Germinal center (tissue), 1 donor: ENCODE data around the gene DSG2.
"Not testable (repeated sequence)": the region's sequence is repeated elsewhere in the genome, so short reads cannot be mapped to it uniquely, and the experiment has no call there.

ENCODE experiments used
- DNase-seq: peaks from one replicate; pipeline ENCODE4 v3.0.0; 2012; ENCODE audit warnings: mixed read lengths, low spot score

Gene DSG2

DNA sequence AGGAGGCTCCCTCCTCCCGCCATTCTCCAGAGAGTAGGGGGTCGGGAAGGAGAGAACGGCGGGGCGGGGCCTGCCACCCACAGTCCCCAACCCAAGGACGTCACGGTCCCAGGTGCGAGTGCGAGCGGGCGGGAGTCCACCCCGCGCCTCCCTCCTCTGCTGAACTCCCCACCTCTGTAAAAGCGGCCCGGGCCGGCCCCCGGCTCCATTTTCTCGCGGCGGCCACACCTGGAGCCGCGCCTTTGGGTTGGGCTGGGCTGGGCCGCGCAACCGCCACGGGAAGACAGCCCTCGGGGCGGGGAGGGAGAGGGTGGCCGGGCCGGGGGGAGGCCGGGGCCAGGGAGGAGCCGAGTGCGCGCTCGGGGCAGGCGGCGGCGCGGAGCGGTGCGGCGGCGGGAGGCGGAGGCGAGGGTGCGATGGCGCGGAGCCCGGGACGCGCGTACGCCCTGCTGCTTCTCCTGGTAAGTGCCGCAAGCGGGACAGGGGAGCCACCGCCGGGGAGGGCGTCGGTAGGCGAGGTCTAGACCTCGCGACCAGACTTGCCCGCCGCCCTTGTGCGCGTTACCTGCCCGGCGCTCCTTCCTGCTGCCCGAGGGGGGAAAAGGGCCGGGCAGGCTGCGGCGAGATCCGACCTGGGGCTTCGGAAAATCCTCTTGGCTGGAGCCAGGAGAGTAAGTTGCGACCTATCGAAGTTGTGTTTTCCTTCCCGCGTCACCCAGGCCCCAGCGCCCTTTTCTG, at the start of gene DSG2:
Gene DSG2, plus strand, starts transcription at position 342 of the 738 bp plus-strand sequence. Its CDS starts 75 bp downstream, at position 417.
- peak; percentile 44 for DNase-seq

DNA sequence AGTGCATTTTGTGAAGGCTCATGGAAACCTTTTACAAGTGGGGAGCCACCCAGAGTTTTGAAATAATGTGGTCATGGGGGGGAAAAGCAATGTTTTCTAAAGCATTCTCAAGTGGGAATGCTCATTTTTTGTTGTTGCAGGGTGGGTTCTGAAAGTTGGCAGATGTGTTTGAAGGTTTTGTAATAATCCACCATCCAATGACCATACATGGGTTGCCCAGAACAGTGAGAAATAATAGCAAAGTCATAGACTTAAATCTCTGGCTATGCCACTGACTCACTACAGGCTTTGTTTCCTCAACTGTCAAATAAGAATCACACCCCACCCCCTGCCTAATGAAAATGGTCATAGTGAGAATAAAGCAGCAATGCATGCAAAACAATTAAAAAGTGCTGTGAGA, 47.6 kb upstream of the DSG2 start:
- no peak for DNase-seq

DNA sequence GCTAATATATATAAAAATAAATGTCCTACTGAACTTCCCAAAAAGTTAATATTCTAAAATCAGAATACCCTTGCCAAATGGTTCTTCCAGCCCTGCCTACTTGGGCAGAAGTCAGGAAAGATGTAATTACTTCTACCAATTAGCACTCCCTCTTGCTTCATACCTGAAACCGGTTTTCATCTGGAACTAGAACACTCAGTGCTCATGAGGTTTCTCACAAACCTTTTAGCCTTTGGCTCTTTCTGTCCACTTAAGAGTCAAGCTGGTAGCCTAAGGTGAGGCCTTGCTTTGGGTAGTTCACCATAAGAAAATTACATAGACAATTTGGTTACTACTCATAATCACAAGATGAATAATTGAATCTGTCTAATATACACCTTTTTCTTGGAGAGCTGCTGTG, 46.4 kb upstream of the DSG2 start:
- no peak for DNase-seq

DNA sequence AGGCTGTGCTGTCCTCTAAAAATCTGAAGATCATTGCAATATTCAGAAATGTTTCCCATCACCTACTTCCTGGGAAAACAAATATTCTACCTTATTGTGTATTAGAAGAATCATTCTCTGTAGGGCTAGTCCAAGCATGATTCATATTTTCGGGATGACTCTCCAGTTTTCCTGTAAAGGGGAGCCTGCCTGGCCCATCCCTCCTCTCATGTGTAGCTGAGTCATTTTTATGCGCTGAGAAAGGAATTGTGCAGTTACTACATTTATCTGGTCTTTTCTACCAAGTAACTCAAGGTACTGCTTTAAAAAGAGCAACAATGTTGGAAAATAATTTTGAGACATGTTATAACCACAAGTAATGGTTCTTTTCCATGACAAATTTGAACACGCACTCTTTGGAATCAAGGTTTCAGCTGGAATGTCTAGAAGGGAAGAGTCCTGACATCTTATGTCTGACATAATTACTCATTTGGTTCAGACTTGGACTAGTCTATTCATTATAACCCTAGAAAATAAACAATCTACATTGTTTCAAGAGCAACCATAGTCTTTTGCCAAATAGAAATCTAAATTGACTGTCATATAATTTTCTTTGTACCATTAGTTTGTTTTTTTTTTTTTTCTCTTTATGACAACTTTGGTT, 43.8 kb upstream of the DSG2 start:
- DNase-seq, result no peak

DNA sequence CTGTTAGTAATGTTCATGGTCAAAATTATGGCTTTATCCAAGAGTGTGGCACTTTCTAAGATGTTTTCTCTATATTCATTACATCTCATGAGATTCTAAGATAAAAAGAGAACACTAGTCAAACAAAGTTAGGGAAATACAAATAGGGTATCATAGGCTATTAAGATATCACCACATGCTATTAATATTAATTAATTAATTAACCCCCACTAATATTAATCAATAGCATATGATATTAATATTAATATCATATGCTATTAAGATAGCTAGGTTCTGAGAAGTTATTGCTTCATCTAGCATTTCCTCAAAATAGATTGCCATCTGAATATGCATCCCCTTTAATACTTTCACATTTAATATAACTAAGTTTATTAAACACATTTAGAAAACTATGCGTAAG, 28.3 kb upstream of the DSG2 start:
- no peak for DNase-seq

DNA sequence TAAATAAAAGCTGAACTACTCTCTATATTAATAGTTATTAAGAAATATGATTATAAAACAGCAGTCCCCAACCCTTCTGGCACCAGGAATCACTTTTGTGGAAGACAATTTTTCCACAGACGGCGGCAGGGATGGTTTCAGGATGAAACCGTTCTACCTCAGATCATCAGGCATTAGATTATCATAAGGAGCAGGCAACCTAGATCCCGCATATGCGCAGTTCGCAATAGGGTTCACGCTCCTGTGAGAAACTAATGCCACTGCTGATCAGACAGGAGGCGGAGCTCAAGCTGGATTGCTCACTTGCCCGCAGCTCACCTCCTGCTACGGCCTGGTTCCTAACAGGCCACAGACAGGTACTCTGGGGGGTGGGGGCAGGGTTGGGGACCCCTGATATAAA, 19.3 kb upstream of the DSG2 start:
- no peak for DNase-seq

DNA sequence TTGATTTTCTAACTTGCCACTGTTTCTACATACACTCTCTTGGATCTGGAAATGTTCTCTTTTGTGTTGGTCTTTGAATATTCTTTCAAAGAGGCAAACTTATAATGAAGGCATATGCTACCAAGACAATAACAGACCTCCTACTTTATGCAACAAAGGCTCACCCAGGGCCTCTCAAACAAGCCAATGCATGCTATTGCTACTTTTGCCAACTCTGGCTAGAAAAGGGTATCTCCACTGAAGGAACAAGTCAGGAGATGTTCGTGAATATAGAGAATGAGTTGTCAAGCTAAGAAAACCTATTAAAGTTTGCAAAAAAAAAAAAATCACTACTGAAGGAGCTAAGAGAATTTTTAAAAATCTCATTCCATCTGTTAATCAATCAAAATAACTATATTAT, 15.9 kb upstream of the DSG2 start:
- DNase-seq, result no peak

DNA sequence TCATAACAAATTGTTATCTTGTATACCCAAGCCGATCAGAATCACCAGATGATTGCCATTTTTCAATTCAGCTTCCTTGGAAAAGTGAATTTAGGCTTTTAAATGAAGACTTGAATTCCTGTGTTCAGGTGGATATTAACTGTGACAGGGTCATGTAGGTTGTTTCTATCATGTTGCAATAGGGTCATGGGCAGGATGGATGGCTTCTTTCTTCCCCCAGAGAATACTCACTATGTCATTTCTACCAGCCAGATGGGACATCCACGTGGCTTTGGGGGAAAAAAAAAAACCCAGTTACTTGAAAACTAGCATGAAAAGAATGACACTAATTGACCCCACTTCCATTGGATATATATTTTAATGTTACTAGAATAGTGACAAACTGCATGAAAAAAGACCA, 14.6 kb upstream of the DSG2 start:
- no peak for DNase-seq

DNA sequence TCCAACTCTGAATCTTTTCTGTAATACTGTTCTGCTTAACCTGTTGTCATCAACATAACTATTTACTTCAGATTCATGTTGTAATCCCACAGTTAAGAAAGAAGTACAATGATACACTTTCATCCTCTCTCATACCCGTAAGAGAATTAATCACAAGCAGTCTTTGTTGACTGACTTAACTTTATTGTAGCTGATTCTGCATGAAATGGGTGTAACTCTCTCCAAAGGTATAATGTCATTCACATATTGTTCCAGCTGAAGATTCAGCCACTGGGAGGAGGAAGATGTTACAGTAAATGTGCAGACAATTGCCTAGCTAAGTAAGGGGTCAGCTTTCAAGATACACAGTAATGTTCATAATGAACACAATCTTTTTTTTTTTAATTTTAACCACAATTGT, 13.5 kb upstream of the DSG2 start:
- DNase-seq, result no peak

DNA sequence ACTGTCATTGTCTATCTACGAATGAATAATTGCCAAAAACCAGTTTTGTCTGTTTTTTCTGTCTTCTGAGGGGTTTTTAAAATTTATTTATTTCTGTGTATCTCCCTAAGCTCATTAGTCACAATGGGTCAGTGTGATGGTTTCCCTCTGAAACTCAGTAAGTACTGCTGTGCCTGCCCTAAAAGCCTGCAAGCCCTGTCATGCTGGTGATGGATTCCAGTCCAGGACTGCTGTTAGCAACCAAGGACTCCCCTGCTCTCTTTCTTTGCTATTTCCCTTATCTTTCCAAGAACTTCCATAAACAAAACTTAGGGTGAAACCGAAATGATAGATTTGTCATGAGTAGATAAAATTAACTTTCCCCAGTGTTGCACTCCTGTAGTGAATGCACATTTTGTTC, 11.8 kb upstream of the DSG2 start:
- DNase-seq, result no peak

DNA sequence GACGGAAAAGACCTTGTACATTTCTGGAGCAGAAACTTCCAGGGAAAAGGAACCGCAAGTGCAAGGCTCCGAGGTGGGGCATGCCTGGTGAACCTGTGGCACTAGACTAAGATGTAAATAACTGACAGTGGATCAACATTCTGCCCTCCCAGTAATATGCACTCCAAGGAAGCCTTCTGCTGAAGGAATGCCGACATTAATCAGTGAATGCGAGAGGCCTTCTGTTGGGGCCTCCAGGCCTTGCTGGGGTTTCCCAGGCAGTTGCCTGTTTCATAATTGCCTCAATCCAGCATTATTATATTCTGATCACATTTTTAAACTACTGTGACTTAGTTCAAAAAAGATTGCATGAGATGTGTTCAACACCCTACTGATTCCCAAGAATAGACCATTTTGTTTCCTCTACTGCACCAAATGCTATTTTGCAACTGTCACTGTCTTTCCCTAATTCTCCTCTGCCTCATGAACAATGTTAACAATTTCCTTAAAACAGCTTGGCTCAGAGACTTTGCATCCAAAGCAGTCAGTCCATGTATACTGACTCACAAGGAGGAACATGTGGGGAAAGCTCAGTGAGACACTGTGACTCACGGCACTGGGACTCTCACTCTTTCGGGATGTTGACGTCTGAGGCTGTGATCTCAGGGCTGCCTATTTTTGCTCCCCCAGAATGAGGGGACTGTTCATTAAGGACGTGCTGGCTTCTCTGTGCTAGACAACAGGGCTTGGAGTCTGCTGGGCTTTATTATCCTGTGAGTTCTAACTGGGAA, 10.5 kb upstream of the DSG2 start:
- no peak for DNase-seq

DNA sequence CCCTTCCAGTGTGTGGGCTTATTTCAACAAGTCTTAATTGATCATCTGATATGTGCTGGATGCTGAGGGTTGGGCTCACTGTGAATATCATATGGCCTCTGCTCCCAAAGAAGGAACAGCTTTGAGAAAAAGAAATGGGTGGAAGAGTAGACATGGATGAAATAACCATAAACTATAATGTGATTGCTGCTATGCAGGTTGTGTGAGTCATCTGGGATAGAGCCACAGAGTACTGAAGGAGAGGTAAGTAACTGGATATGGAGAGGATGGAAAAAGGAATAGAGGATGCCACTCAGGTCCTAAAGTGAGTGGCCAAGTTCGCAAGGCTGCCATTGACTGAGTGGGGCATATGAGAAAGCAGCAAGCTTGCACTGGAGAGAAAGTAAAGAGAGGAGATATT, 8.7 kb upstream of the DSG2 start:
- DNase-seq, result no peak

DNA sequence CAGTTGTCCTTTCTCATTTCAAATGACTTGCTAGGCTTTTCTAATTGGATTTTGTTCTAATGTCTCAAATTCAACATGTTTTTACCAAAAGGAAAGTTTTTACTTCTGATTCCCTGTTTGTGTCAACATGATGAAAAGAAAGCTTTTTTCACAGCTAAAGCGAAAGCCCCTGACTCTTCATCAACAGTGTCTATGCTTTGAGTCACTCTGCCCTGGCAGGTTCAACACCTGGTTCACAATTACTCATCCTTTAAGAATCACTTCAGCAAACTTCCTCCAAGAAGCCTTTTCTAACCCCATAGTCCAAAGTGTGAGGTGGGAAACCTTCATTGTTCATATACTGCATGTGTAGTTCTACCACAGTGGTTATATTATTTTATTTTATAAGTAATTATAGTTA, 7.6 kb upstream of the DSG2 start:
- DNase-seq, result no peak

DNA sequence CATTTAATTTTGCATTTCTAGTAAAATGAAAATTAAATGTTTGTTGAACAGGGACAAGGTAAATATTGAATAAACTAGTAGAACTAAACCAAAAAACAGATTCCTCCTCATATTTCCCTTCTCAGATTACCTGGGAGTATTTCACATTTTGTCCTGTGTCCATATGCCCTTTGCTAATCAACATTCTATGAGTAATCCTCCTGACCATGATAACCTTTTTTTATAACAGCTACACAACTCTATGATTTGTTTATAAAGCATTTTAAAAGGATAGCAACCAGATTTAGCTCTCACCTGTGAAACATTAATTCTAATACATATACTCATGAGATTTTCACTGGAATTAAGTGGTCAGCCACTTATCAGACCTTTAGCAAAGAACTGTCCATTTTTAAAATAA, 7.1 kb upstream of the DSG2 start:
- no peak for DNase-seq

DNA sequence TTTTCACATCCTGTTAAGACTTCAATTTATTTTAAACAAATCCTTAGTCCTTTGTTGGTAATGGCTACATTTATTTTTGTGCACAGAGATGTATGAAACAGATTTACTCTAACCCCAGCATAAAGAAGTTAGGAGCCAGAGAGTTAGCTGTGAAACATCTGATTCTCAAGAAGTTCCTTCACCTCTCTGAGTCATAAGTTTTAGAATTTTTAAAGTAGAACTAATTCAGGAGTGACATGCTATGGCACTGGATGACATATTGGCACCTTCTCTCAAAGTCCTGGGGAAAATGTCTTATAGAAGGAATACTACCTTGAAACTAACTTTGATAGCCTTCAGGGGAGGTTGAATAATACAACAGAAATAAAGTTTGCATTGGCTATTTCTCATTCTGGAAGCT, 6.4 kb upstream of the DSG2 start:
- DNase-seq, result no peak

DNA sequence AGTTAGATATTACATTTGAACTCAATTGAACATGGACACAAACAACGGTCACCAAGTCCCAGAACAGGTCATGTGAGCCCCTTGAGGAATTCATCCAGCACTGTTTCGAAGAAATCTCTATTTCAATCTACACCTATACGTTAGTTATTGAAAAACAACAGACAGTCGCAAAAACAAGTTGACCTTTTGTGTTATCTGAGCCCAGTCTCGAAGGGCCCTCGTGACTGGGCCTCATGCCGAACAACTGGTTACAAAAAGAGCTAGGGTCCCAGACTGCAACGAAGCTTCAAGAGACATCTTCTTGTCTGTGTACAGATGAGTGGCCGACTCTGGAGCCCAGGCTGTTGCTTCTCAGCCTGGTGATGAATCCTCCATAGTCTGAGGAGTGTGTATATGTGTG, 5.3 kb upstream of the DSG2 start:
- no peak for DNase-seq

DNA sequence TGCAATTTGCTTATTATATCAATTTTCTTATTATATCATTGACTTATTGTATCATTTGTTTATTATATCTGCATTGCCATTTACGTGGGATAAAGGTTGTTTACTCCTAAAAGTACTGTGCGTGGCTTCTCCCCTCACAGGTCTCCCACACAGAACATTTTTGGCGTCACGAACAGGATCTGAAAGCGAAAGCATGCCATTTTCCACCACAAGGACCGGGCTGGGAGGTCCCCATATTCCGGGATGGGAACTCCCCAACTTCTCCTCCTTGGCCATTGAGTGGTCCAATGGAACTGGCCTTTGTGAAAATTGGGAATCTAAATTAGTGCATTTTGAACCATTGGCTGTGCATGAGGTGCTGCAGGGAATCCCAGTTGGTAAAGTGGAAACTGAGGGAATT, 4.8 kb upstream of the DSG2 start:
- DNase-seq, result no peak

DNA sequence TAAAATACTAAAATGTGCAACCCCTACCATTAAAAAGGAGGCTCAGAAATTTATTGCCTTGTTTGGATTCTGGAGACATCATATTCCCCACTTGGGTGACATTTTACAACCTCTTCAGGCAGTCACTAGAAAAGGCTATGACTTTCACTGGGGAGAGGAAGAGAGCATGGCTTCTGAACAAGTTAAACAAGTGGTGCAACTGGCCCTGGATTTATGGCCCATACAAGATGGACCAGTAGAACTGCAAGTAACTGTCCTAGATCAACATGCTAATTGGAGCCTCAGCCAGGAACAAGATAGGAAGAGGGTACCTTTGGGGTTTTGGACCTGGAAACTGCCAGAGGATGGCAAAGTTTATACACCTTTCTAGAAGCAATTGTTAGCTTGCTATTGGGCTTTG, 4.0 kb upstream of the DSG2 start:
- DNase-seq, result no peak

DNA sequence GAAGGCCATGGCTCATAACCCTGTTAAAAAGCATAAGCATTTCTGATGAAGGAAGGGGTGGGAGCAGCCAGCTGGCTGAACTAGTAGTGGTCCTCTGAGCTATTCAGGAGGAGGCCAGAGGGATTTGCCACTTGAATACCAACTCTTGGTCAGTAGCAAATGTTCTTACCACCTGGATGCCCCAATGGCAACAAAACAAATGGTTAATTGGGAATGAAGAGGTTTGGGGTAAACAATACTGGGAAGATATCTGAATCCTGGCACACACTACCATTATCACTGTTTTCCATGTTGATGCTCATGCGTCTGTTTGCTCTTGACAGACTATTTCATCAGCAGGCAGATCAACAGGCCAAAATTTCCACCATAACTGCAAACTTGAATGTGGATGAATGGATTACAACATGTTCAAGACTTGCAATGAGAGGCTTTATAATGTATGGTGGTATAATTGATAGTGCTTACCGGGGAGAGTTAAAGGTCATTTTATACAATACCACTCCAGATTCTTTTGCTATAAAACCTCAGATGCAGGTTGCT, 3.2 kb upstream of the DSG2 start:
- not testable (repeated sequence) for DNase-seq

DNA sequence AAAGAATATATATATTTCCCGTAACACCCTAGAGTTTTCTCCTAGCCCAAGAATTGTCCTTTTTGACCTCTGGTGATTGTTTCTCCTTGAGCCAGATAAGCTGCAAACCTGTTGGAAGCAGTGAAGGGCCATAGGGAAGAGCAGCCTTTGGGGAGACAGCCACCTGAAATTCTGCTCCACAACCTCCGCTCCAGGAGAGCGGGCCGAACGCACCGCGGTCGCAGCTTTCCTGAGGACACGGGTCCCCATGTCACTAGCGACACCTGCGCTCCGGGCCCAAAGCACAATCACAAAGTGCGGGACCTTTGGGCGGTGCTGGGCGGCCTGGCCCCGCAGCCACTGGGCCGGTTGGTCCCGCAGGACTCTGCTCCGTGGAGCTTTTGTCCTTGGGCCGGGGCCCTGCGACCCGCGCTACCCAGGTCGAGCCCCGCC, 557 bp upstream of the DSG2 start:
- DNase-seq, result no peak

DNA sequence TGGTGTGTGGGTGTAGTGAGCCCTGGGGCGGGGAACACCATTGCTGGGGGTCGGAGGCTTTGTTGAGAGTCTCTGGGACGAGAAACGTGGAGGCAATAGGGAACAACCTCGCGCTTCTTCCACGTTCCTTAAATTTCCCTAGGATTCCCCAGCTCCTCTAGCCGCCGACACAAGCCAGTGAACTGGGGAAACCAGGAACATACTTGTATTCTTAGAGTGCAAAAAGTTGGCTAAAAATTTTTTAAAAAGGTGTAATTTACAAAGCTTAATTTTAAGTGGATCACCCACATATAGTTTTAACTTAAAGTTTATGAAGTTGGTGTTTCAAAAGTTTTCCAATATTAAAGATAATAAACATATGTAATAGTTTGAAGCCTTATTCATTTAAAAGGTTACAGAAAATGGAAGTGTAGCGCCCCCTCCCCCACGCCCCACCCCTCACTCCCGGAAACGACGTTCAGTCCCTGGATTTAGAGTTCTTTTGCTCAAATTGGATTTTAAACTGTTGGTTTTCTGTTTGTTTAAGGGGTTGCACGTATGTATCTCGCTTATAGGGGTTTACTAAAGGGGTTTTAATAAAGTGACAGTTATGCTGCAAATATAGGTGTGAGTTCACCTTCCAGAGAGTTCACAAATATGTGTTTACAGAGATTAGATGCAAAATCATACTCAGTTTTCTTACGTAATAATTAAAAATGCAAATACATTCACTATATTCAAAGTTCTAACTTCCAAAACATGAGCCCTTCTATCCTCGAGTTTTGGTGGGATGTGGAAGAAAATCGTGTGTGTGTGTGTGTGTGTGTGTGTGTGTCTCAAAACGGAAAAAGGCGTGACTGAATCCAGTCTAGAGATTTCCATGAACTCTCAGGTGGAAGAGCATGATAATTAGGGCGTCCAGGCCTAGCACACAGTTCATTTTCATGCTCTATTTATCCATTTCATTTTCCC, 872 bp downstream of the DSG2 start:
- no peak for DNase-seq
